ENCODE measurements around the gene SCP2.

Gene SCP2

DNA sequence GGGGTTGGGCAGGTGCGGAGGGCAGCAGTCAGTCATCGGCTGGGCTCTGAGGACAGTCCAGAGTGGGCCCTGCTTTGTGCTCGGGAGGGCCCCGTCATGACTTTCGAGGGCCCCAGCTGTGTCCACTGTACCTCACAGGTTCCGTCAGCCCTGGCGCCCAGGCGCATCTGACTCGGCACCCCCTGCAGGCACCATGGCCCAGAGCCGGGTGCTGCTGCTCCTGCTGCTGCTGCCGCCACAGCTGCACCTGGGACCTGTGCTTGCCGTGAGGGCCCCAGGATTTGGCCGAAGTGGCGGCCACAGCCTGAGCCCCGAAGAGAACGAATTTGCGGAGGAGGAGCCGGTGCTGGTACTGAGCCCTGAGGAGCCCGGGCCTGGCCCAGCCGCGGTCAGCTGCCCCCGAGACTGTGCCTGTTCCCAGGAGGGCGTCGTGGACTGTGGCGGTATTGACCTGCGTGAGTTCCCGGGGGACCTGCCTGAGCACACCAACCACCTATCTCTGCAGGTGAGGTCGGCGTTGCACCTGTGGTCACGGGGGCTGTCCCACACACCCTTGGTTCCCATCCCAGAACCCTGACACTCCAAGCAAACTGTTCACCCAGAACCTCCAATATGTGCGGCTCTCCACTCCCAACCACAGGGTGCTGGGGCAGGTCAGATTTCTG, 142.7 kb downstream of the SCP2 start:
- DNase-seq = no peak

DNA sequence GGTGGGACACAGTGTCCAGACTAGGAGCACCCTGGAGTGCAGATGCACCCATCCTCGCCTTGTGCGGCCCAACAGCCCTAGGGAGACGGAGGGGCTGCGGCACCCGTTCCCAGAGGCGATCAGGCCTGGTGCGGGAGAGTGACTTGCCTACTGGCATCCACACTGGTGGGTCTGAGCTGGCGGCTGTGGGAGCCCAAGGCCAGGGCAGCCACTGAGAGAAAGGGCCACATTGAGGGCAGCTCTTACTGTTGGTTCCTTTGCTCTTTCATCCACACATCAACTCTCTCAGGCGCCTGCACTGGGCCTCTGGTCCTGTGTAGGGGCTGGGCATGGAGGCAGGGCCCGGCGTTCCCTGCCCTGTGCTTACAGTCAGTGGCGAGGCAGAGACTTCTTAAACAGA, 143.5 kb downstream of the SCP2 start:
- DNase-seq = no peak

DNA sequence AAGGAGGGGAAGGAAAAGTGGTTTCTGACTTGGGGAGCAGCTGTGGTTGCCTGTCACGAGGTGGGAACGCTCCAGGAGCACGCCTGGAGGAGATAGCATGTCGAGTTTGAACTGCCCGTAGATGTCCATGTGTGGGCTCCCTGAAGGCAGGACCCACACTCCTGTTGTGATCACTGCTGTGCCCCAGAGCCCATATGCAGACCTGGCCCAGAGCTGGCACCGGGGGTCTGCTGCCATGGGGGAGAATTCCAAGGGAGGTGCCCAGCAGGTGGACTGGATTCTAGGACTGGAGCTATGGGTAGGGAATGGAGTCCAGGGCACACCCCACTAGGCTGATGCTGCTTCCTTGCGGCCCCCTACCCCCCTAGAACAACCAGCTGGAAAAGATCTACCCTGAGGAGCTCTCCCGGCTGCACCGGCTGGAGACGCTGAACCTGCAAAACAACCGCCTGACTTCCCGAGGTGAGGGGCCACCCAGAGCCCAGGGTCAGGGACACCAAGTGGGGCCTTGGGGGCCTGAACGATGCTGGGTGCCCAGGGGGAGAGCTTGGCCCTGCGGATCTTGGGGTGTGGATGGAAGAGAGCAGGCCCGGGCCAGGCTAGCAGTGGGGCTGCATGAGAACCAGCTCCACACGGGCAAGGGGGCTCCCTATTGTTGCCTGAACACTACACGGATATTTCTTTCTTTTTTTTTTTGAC, 144.2 kb downstream of the SCP2 start:
- no peak for DNase-seq

DNA sequence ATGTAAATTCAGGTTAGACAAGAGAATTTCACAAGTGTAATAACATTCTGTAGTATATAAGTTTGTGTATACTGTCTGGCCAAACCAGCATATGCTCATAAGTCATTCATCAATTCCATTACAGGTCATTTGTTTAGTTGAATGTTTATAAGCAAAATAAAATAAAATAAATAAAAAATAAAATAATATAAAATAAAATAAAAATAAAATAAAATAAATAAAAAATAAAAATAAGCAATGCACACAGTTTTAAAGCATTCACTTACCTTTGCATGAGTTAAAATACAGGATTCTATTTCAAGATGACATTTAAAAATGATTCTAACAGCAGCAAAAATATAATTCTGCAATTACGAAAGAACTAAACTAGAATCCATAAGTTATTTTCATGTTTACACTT, 144.8 kb downstream of the SCP2 start:
- DNase-seq = no peak

DNA sequence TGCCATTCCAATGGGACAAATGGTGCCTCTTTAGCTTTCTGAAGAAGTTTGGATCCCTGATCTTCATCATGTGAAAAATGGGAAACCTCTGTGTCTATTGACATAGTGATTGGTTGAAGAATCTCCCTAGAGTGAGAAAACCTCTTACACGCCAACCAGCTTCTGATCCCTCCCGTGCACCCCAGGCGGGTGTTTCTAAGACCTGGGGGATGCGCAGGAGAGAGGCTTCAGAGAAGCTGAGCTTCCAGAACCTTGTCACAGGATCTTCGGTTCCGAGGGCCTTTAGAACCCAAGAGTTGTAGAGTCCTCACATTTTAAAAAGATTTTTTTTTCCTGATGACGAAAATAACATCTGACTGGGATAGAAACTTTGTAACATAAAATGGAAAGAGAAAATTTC, 146.2 kb downstream of the SCP2 start:
- no peak for DNase-seq

DNA sequence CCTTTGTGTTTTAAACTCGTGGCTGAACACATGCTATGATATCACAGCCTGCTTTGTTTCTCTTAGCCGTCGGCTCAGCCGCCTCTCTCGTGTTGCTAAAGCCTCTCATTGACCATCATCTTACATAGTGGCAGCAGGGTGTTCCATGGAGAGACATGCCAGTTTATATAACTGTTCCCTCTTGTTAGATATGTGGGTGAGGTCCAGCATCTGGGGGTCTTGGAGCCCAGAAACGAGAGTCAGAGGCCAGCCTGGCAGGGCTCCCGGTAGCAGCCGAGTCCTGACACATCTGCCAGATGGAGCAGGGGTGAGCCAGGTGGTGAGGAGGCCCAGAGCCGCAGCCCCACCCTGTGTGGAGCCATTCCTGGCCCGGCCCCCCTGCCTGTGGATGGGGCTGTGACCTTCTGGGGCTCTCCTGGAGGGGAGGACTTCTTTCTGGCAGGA, 146.8 kb downstream of the SCP2 start:
- DNase-seq = no peak

DNA sequence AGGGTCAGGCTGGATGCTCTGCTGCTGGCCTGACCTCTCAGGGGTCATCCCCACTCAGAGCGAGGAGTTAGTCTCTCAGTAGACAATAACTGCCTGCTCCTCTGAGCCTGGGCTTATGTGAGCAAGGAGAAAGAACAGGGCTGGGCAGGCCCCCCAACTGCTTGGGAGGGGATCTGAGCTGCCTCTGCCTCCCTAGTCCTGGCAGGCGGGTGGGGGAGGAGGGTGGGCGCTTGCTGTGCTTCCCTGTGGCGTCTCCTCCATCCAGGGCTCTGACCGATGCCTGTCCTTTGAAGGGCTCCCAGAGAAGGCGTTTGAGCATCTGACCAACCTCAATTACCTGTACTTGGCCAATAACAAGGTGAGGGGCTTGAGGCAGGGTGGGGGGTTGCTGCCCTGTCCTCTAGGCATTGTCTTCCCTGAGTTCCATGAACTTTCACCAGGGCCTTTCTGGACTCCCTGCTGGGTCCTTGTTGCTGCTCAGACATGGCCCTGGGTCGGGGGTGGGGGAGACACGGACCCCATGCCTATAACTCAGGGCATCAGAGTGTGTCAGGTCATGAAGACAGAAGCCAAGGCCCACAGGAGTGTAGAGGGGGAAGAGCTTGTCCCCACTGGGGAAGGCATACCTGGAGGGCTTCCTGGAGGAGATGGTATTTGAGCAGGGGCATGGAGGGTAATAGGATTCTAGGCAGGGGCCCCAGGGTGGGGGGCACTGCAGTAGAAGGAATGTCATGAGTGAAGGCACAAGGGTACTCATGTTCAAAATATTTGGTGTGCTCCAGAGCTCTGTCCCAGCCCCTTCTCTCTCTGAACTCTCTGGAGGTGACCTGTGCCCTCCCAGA, 147.5 kb downstream of the SCP2 start:
- DNase-seq = no peak

DNA sequence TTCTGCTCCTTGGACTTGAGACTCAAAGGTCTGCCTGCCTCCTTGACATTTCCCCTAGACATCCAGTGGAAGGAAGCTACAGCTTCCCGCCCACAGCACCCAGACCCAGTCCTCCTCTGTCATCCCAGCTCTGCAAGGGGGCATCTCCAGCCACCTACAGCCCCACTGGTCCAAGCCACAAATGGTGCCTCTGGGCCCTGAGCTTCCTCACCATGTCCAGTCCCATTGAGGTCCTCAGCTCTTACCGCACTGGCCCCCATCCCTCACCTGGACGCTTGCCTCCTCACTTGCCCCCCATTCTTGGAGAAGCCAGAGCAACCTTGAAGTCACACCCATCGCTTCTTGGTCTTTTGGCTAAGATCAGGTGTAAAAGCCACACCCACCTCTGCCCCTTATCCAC, 148.1 kb downstream of the SCP2 start:
- DNase-seq = no peak

DNA sequence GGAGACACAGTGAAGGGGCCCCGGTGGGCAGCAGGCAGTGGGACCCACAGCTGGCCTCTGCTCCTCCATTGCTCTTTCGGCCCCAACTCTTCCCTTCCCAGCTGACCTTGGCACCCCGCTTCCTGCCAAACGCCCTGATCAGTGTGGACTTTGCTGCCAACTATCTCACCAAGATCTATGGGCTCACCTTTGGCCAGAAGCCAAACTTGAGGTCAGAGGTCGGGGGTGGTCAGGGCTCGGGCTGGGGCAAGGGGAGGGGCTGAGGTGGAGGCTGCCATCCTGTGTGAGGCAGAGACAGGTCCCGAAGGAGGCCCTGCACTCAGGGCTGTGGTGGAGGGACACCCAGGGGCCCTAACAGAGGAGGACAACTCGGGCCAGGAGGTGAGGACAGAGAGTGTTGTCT, 148.7 kb downstream of the SCP2 start:
- no peak for DNase-seq

DNA sequence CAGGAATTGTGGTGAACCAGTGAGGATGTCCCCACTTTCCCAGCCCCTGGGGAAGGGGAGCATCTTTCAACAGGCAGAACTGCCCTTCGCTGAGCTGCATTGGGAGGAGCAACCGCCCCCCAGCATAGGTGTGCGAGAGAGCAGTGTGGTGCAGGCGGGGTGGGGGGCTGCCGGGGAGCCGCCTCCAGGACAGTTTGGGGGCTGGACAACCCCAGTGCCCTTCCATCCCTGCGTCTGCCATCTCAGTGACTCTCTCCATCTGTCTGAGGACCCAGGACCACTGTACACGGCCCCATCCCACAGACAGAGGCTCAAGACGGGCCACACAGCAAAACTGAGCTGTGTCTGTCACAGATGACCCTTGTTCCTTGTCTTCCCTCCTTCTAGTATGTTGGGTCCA, 149.1 kb downstream of the SCP2 start:
- no peak for DNase-seq

DNA sequence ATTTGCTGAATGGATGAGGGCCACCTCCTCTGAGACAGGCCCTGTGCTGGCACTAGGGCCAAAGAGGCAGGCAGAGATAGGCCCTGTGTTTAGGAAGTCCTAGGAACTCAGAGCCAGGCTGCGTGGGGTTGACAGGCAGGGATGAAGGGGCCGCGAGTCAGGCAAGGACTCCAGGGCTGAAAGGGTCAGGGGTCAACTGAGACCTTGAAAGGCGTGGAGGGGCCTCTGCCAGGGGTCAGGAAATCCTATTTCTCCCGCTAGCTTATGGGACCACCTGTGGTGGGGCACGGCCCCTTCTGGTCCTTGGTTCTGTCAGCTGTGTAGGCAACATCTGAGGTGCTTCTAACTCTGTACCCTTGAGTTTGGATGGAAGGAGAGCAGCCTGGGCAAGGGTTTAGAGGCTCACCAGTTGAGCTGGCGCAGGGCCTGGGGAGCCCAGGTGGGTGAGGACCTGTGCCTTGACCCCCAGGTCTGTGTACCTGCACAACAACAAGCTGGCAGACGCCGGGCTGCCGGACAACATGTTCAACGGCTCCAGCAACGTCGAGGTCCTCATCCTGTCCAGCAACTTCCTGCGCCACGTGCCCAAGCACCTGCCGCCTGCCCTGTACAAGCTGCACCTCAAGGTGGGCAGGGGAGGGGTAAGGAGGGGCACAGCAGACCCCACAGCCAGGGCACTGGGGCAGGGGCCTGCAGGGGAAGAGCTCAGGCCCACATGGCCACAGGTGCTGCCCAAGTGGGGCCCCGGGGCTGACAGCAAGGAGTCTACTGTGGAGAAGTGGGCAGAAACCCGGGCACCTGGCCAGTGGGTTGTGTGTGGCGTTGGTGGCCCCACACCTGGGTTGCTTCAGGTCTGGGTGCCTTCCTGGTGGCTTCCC, 149.9 kb downstream of the SCP2 start:
- DNase-seq = no peak

DNA sequence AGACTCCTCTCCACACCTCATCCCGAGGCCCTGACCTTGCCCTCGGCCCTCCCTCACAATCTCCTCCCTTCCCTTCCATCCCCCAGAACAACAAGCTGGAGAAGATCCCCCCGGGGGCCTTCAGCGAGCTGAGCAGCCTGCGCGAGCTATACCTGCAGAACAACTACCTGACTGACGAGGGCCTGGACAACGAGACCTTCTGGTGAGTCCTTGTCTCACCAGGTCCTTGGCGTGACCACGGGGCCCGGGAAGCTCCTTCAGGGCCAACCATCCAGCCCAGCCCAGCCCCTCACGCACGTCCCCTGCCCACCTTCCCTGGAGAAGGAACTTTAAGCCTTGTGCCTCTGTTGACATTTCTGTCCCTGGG, 150.5 kb downstream of the SCP2 start:
- no peak for DNase-seq

DNA sequence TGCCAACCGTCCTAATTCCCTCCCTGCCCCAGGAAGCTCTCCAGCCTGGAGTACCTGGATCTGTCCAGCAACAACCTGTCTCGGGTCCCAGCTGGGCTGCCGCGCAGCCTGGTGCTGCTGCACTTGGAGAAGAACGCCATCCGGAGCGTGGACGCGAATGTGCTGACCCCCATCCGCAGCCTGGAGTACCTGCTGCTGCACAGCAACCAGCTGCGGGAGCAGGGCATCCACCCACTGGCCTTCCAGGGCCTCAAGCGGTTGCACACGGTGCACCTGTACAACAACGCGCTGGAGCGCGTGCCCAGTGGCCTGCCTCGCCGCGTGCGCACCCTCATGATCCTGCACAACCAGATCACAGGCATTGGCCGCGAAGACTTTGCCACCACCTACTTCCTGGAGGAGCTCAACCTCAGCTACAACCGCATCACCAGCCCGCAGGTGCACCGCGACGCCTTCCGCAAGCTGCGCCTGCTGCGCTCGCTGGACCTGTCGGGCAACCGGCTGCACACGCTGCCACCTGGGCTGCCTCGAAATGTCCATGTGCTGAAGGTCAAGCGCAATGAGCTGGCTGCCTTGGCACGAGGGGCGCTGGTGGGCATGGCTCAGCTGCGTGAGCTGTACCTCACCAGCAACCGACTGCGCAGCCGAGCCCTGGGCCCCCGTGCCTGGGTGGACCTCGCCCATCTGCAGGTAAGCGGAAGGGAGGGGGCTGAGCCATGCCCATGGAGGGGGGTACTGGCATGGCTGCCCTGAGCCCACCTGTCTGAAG, 151.4 kb downstream of the SCP2 start:
- no peak for DNase-seq

DNA sequence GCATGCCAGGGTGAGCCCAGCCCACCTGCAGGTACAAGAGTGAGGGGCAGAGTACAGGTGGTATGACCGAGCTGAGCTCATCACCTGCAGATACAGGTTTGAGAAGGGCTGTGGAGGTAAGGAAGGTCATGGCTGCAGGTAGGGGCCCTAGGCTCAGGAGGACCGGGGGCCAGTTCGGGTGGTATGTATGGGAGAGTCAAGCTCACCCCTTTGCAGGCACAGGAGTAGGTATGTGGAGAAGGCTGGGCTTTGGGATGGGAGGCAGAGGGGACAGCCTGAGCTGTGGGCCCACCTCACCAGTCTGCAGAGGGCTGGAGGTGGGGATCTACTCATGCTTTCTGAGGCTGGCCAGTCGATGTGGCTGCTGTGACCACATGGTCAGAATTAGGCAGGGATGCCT, 152.2 kb downstream of the SCP2 start:
- DNase-seq = no peak

DNA sequence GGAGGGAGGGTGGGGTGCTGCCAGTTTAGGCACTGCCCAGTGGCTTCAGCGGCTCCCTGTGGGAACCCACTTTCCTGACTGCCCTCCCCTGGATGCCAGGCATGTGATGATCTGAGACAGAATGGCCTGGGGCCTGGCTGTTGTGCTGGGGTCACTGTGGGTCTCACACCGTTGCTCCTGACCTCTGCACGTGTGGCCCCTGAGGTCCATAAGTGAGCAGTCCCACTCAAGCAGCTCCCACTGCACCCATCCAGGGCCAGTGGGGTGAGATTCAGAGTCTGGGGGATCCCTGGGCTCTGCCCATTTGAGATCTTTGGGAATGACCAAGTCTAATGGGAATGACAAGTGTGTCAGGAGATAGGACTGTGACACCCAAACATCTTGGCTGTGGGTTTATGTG, 153.0 kb downstream of the SCP2 start:
- DNase-seq = no peak

DNA sequence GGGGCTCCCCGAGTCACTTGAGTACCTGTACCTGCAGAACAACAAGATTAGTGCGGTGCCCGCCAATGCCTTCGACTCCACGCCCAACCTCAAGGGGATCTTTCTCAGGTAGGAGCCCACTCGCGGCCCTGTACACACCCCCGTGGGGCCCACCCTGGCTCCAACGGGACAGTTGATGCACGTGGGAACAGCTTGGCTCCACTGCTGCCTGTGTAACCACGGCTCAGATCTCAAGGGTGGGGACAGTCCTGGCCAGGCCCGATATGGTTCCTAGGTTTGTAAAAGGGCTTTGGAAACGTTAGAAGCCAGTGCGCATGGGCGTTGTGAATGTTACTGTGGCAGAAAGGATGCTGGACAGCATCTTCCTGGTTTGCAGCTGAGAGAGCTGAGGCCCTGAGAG, 153.7 kb downstream of the SCP2 start:
- DNase-seq = no peak

DNA sequence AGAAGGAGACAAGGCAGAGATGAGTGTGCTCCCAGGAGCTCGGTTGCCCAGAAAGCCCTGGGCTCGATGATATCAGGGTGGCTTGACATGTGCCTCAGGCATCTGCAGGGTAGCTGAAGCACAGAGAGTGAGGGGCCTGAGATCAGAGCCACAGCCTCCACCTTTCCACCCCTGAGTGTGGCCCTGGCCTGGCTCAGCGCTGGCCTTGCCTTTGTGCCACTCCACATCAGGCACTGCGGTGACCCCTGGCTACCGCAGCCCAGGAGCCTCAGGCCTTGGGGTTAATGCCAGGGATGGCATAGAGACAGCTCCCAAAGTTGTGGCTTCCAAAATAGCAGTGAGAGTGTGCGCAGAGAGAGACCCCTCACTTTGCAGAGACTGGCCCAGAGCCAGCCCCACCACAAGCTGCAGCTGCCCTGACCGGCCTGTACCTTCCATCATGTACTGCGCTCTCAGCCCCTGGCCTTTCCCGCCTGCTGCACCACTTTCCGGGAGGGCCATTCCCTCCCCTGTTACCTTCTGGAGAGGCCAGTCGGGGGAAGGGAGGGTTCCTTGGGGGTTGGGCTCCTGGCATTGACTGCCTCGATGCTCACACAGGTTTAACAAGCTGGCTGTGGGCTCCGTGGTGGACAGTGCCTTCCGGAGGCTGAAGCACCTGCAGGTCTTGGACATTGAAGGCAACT, 154.4 kb downstream of the SCP2 start:
- no peak for DNase-seq

DNA sequence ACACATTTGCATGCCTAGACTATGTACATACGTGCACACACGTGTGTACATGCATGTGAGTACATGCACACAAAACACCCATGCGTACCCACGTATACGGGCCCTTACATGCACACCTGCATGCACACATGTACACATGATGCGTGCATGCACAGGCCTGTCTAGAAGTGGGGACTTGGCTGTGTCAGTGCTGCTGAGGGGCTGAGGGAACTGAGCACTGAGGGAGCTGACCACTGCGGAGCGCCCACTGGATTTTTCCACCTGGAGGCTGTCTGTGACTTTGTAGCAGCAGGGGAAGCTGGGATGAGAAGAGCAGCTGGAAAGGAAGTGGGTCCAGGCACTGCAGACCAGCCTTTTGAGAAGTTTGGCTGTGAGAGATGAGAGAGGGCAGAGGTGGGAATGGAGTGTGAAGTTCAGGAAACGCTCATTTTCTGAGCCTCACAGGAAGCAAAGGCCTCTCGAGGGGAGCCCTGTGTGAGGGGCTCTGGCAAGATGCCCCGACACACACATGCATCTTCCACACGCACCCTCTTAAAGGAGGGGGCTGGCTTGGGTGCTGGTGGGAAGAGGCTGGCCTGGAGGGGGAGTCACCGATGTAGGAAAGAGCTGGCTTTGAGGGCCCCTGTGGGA, 155.9 kb downstream of the SCP2 start:
- DNase-seq = no peak

DNA sequence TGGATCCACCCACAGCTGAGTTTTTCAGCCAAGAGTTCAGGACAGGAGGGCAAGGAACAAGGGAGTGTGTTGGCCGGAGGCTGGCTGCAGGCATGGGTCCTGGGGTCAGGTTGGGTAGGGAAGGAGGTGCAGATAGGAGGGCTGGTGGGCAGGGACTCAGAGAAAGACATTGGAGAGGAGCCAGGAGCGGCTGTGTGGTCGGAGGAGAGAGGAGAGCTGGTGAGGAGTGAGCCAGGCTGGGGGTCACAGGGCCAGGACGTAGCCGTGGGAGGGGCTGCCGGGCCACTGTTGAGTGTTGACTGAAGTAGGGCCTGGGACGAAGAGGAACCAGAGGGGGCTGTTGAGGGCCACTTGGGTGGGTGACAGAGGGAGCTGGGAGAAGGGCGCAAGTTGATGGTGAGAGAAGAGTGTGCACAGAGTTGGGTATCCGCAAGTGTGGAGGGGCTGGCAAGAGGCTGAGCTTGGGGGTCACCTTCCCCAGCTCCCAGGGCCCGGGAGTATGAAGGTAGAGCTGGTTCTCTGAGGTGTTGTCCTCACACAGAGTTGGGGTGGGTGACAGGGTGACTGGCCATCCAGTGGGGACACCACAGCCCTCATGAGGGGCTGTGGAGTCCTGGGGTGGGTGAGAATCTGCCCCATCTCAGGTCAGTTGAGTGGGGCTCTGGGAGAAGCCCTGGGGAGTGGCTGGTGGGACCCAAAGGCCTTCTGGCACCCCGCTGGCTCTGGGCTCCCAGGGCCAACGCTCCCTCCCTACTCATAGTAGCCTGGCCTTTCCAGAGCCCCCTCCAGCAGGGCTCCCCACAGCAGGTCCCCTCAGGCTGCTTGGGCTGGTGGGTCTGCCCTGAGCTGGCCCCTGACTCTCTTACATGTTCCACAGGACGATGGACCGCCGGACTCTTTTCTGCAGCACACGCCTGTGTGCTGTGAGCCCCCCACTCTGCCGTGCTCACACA, 156.8 kb downstream of the SCP2 start:
- no peak for DNase-seq

DNA sequence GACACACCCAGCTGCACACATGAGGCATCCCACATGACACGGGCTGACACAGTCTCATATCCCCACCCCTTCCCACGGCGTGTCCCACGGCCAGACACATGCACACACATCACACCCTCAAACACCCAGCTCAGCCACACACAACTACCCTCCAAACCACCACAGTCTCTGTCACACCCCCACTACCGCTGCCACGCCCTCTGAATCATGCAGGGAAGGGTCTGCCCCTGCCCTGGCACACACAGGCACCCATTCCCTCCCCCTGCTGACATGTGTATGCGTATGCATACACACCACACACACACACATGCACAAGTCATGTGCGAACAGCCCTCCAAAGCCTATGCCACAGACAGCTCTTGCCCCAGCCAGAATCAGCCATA, 157.5 kb downstream of the SCP2 start:
- DNase-seq = no peak

All from NCI-H226 (cell line).